WERI-Rb-1 (cell line): Measurements from ENCODE around the gene CSRNP3.

Experiments
- DNase-seq: peaks from one replicate; pipeline ENCODE4 v3.0.0-alpha.2; 2020
- H3K27ac ChIP-seq: fragments of 250-450 bp; sonication (Bioruptor Pico); 2 replicates; pipeline ENCODE4 v1.5.1; 2020; ENCODE audit warnings: mild to moderate bottlenecking, moderate library complexity
- H3K27me3 ChIP-seq: fragments of 250-450 bp; sonication (Bioruptor Pico); 2 replicates; pipeline ENCODE4 v1.5.1; 2021; ENCODE audit warnings: mild to moderate bottlenecking, low read depth, moderate library complexity; ENCODE audit not compliant: insufficient read depth, severe bottlenecking
- H3K36me3 ChIP-seq: fragments of 250-450 bp; sonication (Bioruptor Pico); 2 replicates; pipeline ENCODE4 v1.5.1; 2020; ENCODE audit warnings: mild to moderate bottlenecking, moderate library complexity
- H3K4me3 ChIP-seq: 2 replicates; pipeline ENCODE4 v1.5.1; 2011; ENCODE audit warnings: low read depth, mild to moderate bottlenecking, control low read depth, low read length
- H3K9me3 ChIP-seq: fragments of 250-450 bp; sonication (Bioruptor Pico); 2 replicates; pipeline ENCODE4 v1.5.1; 2021; ENCODE audit warnings: mild to moderate bottlenecking, moderate library complexity; ENCODE audit not compliant: severe bottlenecking
- CTCF ChIP-seq: IDR thresholded peaks from 2 replicates; pipeline ENCODE4 v1.5.1; 2011; ENCODE audit warnings: low read depth, mild to moderate bottlenecking, control low read depth, inconsistent platforms, low read length

CSRNP3 gene

GRCh38 chr2:165494573-165494972 lies 25.1 kb downstream of the CSRNP3 start:
- Histone ChIP-seq H3K27ac (no peak overlapping the region), H3K4me3 (no peak overlapping the region), H3K9me3 (no peaks in the 10 kb centered on the region), H3K36me3 (no peaks in the 10 kb centered on the region), H3K27me3 (no peaks in the 10 kb centered on the region)
- TF ChIP-seq CTCF = no peak
- no peak for DNase-seq

DNA sequence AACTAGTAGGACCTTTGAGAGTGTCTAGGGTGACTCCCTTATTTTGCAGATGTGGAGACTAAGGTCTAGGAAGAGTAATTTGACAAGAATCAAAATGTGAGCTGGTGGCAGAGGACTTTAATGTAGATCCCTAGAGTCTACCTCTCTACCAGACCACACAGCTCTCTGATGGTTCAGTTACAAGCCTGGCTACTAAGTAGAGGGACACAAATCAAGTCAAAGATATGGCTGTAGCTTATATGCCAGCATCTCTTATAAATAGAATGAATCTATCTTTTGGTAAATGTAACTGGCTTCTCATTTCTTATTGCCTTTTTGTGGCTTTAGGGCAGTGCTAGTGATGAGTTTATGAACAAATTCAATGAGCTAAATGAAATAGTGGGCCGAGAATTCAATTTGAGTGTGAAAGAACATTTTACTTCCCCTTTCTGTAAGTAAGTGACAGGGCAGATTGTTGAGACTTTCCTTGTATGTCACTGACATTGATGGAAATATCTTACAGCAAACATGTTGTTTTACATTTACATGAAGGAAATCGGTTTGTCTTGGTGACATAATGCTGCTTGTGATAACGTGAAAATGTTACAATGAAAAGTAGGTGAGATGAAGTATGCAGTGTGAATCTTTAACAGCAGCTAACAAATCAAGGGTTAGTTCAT lies 28.3 kb downstream of the CSRNP3 start:
- DNase-seq = no peak
- Histone ChIP-seq H3K4me3 (no peak overlapping the region), H3K27me3 (no peaks in the 10 kb centered on the region), H3K36me3 (no peaks in the 10 kb centered on the region), H3K27ac (no peak overlapping the region), H3K9me3 (no peaks in the 10 kb centered on the region)
- TF ChIP-seq CTCF = no peak

GRCh38 chr2:165499131-165499530 lies 29.6 kb downstream of the CSRNP3 start:
- Histone ChIP-seq H3K36me3 (no peaks in the 10 kb centered on the region), H3K27ac (no peak overlapping the region), H3K4me3 (no peak overlapping the region), H3K9me3 (no peaks in the 10 kb centered on the region), H3K27me3 (no peaks in the 10 kb centered on the region)
- DNase-seq = no peak
- TF ChIP-seq CTCF = no peak

- H3K9me3 ChIP-seq = no peaks in the 10 kb centered on the region
- no peaks in the 10 kb centered on the region for H3K36me3 ChIP-seq
- no peak overlapping the region for H3K4me3 ChIP-seq
- no peak overlapping the region for H3K27ac ChIP-seq
- H3K27me3 ChIP-seq = no peaks in the 10 kb centered on the region
- no peak for DNase-seq
- no peak for TF ChIP-seq CTCF
Measured at GRCh38 chr2:165500001-165500400, 30.5 kb downstream of the CSRNP3 start.

DNA sequence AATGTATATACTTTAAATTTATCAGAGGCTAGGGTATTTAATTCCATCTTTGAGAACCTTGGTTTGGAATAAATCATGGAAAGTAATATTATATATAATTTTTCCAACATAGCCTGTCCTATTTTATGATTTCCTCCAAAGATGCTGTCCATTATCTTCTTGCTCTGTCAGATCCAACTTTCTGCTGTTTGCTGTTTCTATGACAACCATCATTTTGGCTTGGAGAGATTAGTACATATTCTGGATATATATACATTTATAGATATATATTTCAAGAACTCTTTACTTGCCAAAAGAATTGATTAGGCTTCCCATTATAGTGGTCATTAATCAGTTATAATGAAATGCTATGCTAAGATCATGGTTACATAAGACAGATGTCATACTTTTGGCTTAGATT lies 31.3 kb downstream of the CSRNP3 start:
- Histone ChIP-seq H3K9me3 (no peaks in the 10 kb centered on the region), H3K27ac (no peak overlapping the region), H3K27me3 (no peaks in the 10 kb centered on the region), H3K4me3 (no peak overlapping the region), H3K36me3 (no peaks in the 10 kb centered on the region)
- no peak for TF ChIP-seq CTCF
- DNase-seq = no peak

GRCh38 chr2:165505514-165505913 lies 36.0 kb downstream of the CSRNP3 start:
- H3K9me3 ChIP-seq = no peaks in the 10 kb centered on the region
- no peak for TF ChIP-seq CTCF
- H3K27me3 ChIP-seq = no peaks in the 10 kb centered on the region
- DNase-seq = no peak
- H3K27ac ChIP-seq = no peak overlapping the region
- no peaks in the 10 kb centered on the region for H3K36me3 ChIP-seq
- no peak overlapping the region for H3K4me3 ChIP-seq
